Nephron (organoid): Measurements from ENCODE around the gene XKR7.

Source experiments
- H3K27ac Mint-ChIP-seq, 3 experiments: 2 replicates each; pipeline ENCODE4 v1.8.0; 2020; ENCODE audit warnings: mixed read lengths in 3 of 3, mild to moderate bottlenecking in 2 of 3, moderate library complexity in 1 of 3
- H3K27me3 Mint-ChIP-seq: 2 replicates; pipeline ENCODE4 v1.8.0; 2021; ENCODE audit warnings: low read depth, mild to moderate bottlenecking, moderate library complexity, mixed read lengths
- H3K36me3 Mint-ChIP-seq: 2 replicates; pipeline ENCODE4 v1.8.0; 2020; ENCODE audit warnings: low read depth, mixed read lengths
- H3K4me1 Mint-ChIP-seq: 2 replicates; pipeline ENCODE4 v1.8.0; 2020; ENCODE audit warnings: mixed read lengths
- H3K4me3 Mint-ChIP-seq, 3 experiments: 2 replicates each; pipeline ENCODE4 v1.8.0; 2020; ENCODE audit warnings: mild to moderate bottlenecking in 3 of 3, mixed read lengths in 3 of 3, moderate library complexity in 2 of 3
- H3K9me3 Mint-ChIP-seq: 2 replicates; pipeline ENCODE4 v1.8.0; 2020; ENCODE audit warnings: mixed read lengths
- CTCF ChIP-seq, 3 experiments: fragments of 200-600 bp; sonication (generic); IDR thresholded peaks; one replicate each; pipeline ENCODE4 v1.5.0; 2021; ENCODE audit warnings: antibody characterized with exemption in 3 of 3; ENCODE audit not compliant: unreplicated experiment in 3 of 3

The XKR7 gene

DNA sequence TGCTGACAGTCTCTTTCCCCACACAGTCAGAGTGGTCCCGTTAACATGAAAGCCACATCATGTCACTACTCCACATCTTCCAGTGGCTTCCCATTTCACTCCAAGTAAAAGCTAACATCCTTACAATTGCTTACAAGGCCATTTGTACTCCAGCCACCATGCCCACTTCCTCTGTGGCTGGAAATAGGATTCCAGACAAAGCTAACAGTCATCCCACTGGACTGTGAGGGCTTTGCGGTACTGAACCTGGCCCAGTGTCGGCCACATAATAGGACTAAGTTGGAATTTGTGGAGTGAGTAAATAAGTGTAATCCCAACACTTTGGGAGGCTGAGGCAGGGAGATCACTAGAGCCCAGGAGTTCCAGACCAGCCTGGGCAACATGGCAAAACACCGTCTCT lies 53.1 kb downstream of the XKR7 start:
- Mint-ChIP-seq H3K27me3 (peaks cover 63% of the 10 kb centered on the region), H3K4me3 (peak overlapping the region; percentile 63 to 72 (median 70)), H3K27ac (peak overlapping the region in 1 of 3 experiments; percentile 38), H3K36me3 (no peaks in the 10 kb centered on the region), H3K4me1 (peaks cover 12% of the 10 kb centered on the region), H3K9me3 (no peaks in the 10 kb centered on the region)
- no peak for TF ChIP-seq CTCF (IDR thresholded peaks at IDR 0.05; ENCODE audit: unreplicated experiment in 3 of 3)

GRCh38 chr20:32024683-32025295 lies 56.8 kb downstream of the XKR7 start:
- peaks cover 13% of the 10 kb centered on the region for H3K4me1 Mint-ChIP-seq
- no peaks in the 10 kb centered on the region for H3K9me3 Mint-ChIP-seq
- H3K27ac Mint-ChIP-seq = no peak overlapping the region
- no peak overlapping the region for H3K4me3 Mint-ChIP-seq
- no peak for TF ChIP-seq CTCF (IDR thresholded peaks at IDR 0.05; ENCODE audit: unreplicated experiment in 3 of 3)
- H3K36me3 Mint-ChIP-seq = no peaks in the 10 kb centered on the region
- peaks cover 39% of the 10 kb centered on the region for H3K27me3 Mint-ChIP-seq

DNA sequence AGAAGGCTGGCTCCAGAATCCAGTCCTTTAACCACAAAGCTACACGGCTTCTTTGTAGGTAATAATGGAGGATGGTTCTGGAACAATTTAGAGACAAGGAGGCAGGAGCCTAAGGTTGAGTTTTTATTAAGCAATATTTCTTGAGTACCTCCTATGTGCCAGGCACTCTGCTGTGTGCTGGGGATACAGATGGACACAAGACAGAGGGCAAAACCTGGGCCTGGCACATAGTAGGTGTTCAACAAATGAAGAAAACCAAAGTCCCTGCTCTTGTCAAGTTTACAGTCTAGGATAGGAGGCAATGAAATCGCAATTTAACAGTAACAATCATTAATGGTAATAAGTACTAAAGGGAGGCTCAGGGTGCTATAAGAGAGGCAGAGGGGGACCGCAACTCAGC lies 59.7 kb downstream of the XKR7 start:
- Mint-ChIP-seq H3K27ac (no peak overlapping the region), H3K9me3 (no peaks in the 10 kb centered on the region), H3K27me3 (peaks cover 16% of the 10 kb centered on the region), H3K36me3 (no peaks in the 10 kb centered on the region), H3K4me3 (peak overlapping the region; percentile 26 to 66 (median 31)), H3K4me1 (peaks cover 6% of the 10 kb centered on the region)
- no peak for TF ChIP-seq CTCF (IDR thresholded peaks at IDR 0.05; ENCODE audit: unreplicated experiment in 3 of 3)

DNA sequence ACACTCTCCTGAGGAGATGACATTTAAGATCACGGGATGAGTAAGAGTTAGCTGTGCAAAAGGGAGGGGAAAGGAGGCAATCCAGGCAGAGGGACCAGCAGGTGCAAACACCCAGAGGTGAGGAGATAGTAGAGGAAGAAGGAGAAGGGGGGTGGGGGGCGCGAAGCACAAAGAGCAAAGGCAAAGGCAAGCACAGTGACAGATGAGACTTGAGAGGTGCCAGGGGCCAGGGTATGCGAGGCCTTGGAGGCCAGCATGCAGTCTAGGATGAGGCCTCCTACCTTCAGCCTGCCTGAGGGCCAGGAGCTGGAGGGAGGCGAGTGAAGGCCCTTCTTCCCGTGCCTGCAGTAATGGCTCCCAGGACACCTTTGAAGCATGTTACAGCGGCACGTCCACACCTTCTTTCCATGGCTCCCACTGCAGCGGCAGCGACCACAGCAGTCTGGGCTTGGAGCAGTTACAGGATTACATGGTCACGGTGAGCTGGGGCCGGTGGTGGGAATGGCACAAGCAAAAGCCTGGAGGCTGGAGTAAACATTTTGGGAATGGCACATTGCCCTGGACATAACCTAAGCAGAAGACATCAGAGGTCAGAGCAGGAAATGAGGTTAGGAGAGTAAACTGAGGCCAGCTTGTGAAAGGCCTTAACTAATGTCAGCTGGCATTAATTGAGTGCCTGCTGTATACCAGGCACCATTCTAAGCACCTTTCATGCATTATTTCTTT lies 60.9 kb downstream of the XKR7 start:
- Mint-ChIP-seq H3K4me1 (peaks cover 6% of the 10 kb centered on the region), H3K9me3 (no peaks in the 10 kb centered on the region), H3K27me3 (peaks cover 9% of the 10 kb centered on the region), H3K4me3 (peak overlapping the region; percentile 50 to 63 (median 53)), H3K36me3 (no peaks in the 10 kb centered on the region), H3K27ac (no peak overlapping the region)
- TF ChIP-seq CTCF (IDR thresholded peaks at IDR 0.05; ENCODE audit: unreplicated experiment in 3 of 3) = no peak

- H3K27ac Mint-ChIP-seq = no peak overlapping the region
- peaks cover 6% of the 10 kb centered on the region for H3K4me1 Mint-ChIP-seq
- H3K36me3 Mint-ChIP-seq = no peaks in the 10 kb centered on the region
- H3K4me3 Mint-ChIP-seq = peak overlapping the region in 1 of 3 experiments; percentile 39
- H3K27me3 Mint-ChIP-seq = peaks cover 14% of the 10 kb centered on the region
- no peaks in the 10 kb centered on the region for H3K9me3 Mint-ChIP-seq
- TF ChIP-seq CTCF (IDR thresholded peaks at IDR 0.05; ENCODE audit: unreplicated experiment in 3 of 3) = no peak
These were observed 61.6 kb downstream of the XKR7 start for GRCh38 chr20:32029561-32029960.
